Measurements from ENCODE around the gene ALOXE3. TPM values are rescaled to one million over a fixed set of nuclear protein-coding genes. Genes with fewer than 3 reads are reported as not detected.
"Not testable (repeated sequence)": the region's sequence is repeated elsewhere in the genome, so short reads cannot be mapped to it uniquely, and the experiment has no call there.

Gene ALOXE3
- polyA plus RNA-seq, 3 donors from 2014 or later = not detected

DNA sequence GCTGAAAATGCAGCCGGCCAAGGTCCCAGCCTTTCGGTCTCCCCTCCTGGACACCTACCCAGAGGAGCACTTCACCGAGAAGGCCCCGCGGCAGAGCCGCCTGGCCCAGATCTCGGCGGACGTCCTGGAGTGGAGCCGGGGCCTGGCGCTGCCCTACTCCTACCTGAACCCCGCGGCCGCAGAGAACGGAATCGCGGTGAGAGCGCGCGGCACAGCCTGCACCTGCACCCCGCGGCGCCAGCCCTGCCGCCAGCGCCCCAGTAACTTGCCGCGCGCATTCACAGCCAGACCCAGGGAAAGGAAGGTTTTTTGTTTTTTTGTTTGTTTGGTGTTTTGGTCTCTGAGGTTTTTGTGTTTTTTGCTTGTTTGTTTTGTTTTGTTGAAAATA, 46.0 kb downstream of the ALOXE3 start:
- Mint-ChIP-seq H3K9me3 (peaks cover 0 to 2% (median 0%) of the 10 kb centered on the region in 6 donors), H3K4me3 (peak overlapping the region; percentile 42 to 72 (median 65)), H3K4me1 (peaks cover 17 to 22% of the 10 kb centered on the region in 2 donors), H3K27me3 (ENCODE audit: low read depth in 3 of 3) (peaks cover 12 to 35% (median 24%) of the 10 kb centered on the region in 3 donors), H3K36me3 (no peaks in the 10 kb centered on the region), H3K27ac (peak overlapping the region in 2 of 6 donors; percentile 33 to 86)
- DNase-seq = no peak

DNA sequence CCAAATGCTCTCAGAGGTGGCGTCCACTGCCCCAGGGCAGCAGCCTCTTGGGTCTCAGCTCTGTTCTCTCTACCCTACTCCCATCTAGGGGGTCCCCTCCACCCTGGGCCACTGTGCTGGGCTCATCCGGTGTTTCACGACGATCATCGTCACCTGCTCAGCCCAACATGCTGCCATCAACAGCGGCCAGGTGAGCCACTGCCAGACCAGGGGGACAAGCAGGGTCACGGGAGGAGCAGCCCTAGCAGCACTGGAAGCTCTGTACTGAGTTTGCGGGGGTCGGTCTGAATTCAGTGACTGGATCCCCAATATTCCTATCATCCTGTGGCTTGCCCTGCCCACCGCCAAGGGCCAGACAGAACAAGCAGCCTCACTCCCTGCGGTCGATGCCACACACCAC, 46.8 kb downstream of the ALOXE3 start:
- DNase-seq = no peak
- Mint-ChIP-seq H3K4me3 (no peak overlapping the region), H3K4me1 (peaks cover 17 to 22% of the 10 kb centered on the region in 2 donors), H3K36me3 (no peaks in the 10 kb centered on the region), H3K27me3 (ENCODE audit: low read depth in 3 of 3) (peaks cover 12 to 35% (median 23%) of the 10 kb centered on the region in 3 donors), H3K27ac (no peak overlapping the region), H3K9me3 (peaks cover 0 to 2% (median 0%) of the 10 kb centered on the region in 6 donors)

DNA sequence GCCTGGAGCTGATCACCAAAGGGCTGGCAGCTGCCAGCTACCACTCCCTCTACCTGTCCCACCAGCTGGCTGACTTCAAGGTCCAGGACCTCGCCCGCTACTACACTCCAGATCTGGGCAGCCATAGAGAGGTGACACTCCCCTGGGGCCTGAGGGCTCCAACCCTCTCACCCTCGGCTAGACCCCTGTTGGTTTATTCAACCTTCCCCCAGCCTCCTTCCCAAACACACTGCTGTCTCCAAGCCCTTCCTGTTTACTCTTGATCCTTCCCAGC, 48.8 kb downstream of the ALOXE3 start:
- no peak for DNase-seq
- Mint-ChIP-seq H3K9me3 (peaks cover 0 to 2% (median 0%) of the 10 kb centered on the region in 6 donors), H3K4me3 (no peak overlapping the region), H3K27ac (no peak overlapping the region), H3K4me1 (peaks cover 15 to 22% of the 10 kb centered on the region in 2 donors), H3K27me3 (ENCODE audit: low read depth in 3 of 3) (peaks cover 10 to 37% (median 22%) of the 10 kb centered on the region in 3 donors), H3K36me3 (no peaks in the 10 kb centered on the region)

DNA sequence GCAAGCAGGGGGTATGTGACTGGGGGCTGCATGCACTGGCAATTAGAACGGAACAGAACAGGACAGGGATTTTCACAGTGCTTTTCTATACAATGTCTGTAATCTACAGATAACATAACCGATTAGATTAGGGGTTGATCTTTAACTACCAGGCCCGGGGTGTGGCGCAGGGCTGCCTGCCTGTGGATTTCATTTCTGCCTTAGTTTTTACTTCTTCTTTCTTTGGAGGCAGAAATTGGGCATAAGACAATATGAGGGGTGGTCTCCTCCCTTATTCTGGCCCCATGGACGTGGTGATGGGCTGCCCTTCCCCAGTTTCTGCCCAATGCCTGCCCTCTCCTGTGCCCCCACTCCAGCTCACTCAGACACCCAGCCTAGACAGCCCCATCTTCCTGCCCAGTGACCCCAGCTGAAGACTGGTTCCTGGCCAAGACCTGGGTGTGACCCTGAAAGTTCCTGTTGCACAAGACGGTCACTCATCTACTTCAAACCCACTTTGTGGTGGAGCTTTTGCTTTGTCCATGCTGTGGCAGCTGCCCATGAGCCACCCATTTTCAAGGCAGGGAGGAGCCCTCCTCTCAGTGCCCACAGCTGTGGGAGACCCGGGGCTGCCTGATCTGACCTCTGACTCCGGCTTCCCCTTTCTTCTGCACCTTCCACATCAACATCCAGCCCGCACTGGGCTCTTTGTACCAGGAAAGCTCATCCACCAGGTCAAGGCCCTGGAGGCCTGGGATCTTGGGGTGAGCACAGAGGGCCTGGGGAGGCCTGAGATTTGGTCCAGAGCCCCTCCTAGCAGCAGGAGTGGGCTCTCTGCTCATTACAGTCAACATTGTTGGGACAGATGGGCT, 49.4 kb downstream of the ALOXE3 start:
- Mint-ChIP-seq H3K9me3 (peaks cover 0 to 2% (median 0%) of the 10 kb centered on the region in 6 donors), H3K27ac (no peak overlapping the region), H3K27me3 (ENCODE audit: low read depth in 3 of 3) (peaks cover 10 to 33% (median 18%) of the 10 kb centered on the region in 3 donors), H3K4me1 (peaks cover 14 to 18% of the 10 kb centered on the region in 2 donors), H3K4me3 (no peak overlapping the region), H3K36me3 (no peaks in the 10 kb centered on the region)
- DNase-seq = no peak

DNA sequence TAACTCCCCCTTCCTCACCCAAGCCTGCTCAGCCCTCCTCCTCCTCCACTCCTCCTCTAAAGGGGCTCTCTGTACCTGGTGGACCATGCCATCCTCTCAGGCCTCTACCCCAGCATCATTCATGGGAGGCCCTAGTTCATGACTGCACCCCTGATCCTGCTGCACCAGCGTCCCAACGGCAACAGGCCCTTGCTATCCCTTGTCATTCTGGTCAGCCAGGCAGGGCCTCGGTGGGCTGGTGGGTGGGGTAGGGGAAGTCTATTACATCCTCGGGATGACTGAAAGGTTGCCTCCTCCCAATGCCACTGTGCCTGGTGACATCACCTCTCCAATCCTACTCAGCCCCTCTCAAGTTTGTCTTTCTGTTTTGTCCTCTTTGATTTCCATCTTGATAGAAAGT, 50.5 kb downstream of the ALOXE3 start:
- Mint-ChIP-seq H3K4me3 (no peak overlapping the region), H3K4me1 (peaks cover 4 to 6% of the 10 kb centered on the region in 2 donors), H3K27ac (no peak overlapping the region), H3K27me3 (ENCODE audit: low read depth in 3 of 3) (peaks cover 11 to 32% (median 15%) of the 10 kb centered on the region in 3 donors), H3K36me3 (no peaks in the 10 kb centered on the region), H3K9me3 (peaks cover 0 to 2% (median 0%) of the 10 kb centered on the region in 6 donors)
- no peak for DNase-seq

DNA sequence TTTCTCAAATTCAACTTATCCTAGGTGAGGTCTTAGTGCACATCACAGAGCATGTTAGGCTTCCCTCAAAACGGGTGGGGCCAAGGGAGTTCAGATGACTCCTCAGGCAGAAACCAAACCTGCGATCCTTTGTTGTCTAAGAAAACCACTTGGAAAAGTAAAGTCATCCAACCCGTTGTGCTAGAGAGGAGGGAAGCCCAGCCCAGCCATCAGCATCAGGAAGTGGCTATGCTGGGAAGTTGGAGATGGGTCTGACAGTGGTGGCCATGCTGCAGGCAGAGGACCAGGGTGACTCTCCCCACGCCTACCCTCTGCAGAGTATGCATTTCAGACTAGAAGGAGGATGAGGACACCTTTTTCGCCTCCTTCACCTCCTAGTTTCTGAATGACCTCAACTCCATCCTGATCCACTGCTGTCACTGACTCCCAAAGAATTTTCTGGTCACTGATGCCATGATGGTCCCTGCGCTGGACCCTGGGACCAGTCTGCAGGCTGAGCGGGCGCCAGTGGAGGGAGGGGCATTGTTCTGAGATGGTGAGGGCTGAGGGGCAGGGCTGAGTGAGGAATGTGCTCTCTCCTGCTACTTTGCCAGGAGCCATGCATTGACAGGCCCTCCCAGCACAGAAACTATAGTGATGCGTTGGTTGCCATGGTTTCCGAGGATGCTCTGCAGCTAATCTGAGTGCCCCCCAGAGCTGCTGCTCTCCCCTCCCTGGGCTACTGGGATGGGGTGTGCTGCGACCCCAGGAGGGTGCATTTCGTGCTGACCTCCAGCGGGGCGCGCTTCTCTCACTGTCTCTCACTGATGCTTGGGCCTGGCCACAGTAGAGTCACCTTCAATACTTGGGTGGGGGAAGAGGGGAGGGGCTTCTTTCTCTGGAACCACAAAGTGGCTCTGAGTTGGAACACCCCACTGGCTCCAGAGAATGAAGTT, 51.2 kb downstream of the ALOXE3 start:
- H3K4me1 Mint-ChIP-seq = no peaks in the 10 kb centered on the region
- no peak overlapping the region for H3K27ac Mint-ChIP-seq
- no peak for DNase-seq
- H3K9me3 Mint-ChIP-seq = peaks cover 0 to 2% (median 0%) of the 10 kb centered on the region in 6 donors
- peaks cover 10 to 30% (median 15%) of the 10 kb centered on the region in 3 donors for H3K27me3 Mint-ChIP-seq (ENCODE audit: low read depth in 3 of 3)
- H3K4me3 Mint-ChIP-seq = no peak overlapping the region
- H3K36me3 Mint-ChIP-seq = no peaks in the 10 kb centered on the region

DNA sequence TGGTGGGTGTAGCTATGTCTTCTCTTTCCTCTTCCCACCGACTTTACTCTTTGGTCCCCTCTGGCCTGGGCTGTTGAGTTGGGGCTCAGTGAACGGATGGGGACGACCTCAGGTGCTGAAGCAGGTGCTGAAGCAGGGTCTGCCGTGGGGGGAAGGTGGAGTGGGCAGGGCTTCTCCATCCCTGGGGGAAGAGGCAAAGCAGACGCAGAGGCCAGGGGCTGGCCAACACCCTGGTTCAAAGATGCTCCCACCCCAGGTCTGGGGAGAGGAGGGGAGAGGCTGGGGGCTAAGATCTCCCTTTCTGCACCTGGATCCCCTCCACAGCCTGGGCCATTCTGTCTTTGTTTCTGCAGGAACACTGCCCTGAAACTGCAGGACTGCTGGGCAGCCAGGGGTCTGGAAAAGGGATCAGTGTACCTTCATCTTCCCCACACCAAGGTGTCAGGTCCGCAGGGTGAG, 53.7 kb downstream of the ALOXE3 start:
- H3K4me1 Mint-ChIP-seq = no peaks in the 10 kb centered on the region
- H3K4me3 Mint-ChIP-seq = no peak overlapping the region
- no peak overlapping the region for H3K27ac Mint-ChIP-seq
- H3K36me3 Mint-ChIP-seq = no peaks in the 10 kb centered on the region
- DNase-seq = no peak
- H3K27me3 Mint-ChIP-seq (ENCODE audit: low read depth in 3 of 3) = peaks cover 16 to 25% (median 19%) of the 10 kb centered on the region in 3 donors
- H3K9me3 Mint-ChIP-seq = no peaks in the 10 kb centered on the region

DNA sequence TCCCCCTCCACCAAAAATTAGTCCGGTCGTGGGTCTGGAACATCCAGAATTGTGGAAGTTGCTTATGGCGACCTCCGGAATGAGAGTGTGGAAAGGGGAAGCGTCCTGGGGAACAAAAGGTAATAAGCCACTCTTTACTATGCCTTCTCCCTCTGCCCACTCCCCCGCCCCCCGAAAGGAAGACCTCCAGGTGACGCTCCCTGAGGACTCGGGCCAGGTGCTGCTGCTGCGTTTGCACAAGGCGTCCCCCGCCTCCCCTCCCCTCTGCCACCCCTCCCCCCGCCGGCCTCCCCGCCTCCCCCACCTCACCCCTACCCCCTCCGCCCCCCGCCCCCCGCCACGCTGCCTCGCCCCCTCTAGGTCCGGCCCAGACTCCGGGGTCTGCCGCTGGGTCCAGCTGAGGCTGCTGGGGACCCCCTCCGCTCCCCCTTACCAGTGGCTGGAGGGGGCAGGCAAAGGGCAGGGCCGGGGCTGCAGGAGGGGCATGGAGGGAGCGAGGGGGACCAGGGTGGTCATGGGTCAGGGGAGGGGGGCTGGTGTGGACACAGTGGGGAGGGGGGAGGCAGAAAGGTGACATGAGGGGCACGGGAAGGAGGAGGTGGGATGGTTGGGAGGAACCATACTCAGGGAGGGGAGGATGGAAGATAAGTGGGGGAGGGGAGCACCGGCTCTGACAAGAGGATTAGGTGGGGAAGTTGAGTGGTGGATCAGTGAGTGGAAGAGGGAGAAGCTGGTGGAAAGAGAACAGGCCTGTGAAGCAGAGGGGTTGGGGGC, 54.4 kb downstream of the ALOXE3 start:
- no peak for DNase-seq
- H3K27me3 Mint-ChIP-seq (ENCODE audit: low read depth in 3 of 3) = peaks cover 19 to 26% (median 19%) of the 10 kb centered on the region in 3 donors
- H3K9me3 Mint-ChIP-seq = no peaks in the 10 kb centered on the region
- no peaks in the 10 kb centered on the region for H3K36me3 Mint-ChIP-seq
- H3K27ac Mint-ChIP-seq = no peak overlapping the region
- no peaks in the 10 kb centered on the region for H3K4me1 Mint-ChIP-seq
- no peak overlapping the region for H3K4me3 Mint-ChIP-seq

DNA sequence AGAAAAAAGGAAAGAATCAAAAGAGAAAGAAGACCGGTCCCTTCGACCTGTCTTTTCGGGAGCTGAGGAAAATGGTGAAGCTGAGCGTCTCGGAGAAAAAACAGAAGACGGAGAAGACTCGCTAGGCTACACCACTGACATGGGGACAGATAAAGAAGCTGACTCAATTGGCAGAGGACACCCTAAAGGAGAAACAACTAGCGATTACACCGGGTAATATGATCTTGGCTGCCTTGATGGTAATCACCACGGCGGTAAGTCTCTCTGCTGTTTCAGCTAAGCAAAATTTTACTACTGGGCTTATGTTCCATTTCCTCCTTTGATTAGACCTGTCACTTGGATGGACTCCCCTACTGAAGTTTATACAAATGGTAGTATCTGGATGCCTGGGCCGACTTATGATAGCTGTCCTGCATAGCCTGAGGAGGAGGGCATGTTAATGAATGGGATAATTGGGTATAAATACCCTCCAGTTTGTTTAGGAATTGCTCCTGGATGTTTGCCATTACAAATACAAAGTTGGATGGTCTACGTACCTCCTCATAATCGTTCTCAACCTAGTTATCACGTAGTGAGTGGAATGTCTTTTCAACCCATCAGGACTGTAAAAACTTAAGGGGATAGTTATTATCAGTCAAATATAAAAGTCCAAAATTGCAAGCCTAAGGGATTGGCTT, 55.4 kb downstream of the ALOXE3 start:
- Mint-ChIP-seq H3K27me3 (ENCODE audit: low read depth in 3 of 3) (peaks cover 16 to 27% (median 19%) of the 10 kb centered on the region in 3 donors), H3K9me3 (no peaks in the 10 kb centered on the region), H3K4me3 (no peak overlapping the region), H3K27ac (no peak overlapping the region), H3K36me3 (no peaks in the 10 kb centered on the region), H3K4me1 (peaks cover 0 to under 1% of the 10 kb centered on the region in 2 donors)
- DNase-seq = no peak

DNA sequence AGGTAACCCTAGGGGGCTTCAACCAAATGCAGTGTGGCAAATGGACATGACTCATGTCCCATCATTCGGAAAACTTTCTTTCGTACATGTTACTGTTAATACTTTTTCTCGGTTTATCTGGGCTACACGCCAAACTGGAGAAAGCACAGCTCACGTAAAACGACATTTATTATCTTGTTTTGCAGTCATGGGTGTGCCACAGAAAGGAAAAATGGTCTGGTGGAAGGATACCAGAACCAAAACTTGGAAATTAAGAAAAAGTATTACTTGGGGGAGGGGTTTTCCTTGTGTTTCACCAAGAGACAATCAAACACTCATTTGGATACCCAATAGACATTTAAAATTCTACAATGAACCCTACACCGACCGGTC, 55.9 kb downstream of the ALOXE3 start:
- H3K36me3 Mint-ChIP-seq = no peaks in the 10 kb centered on the region
- no peak for DNase-seq
- peaks cover 3 to 6% of the 10 kb centered on the region in 2 donors for H3K4me1 Mint-ChIP-seq
- H3K9me3 Mint-ChIP-seq = no peaks in the 10 kb centered on the region
- H3K27ac Mint-ChIP-seq = no peak overlapping the region
- H3K27me3 Mint-ChIP-seq (ENCODE audit: low read depth in 3 of 3) = peaks cover 14 to 30% (median 19%) of the 10 kb centered on the region in 3 donors
- no peak overlapping the region for H3K4me3 Mint-ChIP-seq

DNA sequence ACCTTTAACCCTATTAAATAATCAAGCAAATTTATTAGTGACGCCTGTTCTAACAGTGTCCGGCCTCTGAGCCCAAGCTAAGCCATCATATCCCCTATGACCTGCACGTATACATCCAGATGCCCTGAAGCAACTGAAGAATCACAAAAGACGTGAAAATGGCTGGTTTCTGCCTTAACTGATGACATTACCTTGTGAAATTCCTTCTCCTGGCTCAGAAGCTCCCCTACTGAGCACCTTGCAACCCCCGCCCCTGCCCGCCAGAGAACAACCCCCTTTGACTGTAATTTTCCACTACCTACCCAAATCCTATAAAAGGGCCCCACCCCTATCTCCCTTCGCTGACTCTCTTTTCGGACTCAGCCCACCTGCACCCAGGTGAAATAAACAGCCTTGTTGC, 56.5 kb downstream of the ALOXE3 start:
- Mint-ChIP-seq H3K4me1 (peaks cover 8 to 11% of the 10 kb centered on the region in 2 donors), H3K27me3 (ENCODE audit: low read depth in 3 of 3) (peaks cover 14 to 30% (median 19%) of the 10 kb centered on the region in 3 donors)
- not testable (repeated sequence) for H3K27ac Mint-ChIP-seq, DNase-seq, H3K4me3 Mint-ChIP-seq, H3K36me3 Mint-ChIP-seq, H3K9me3 Mint-ChIP-seq

DNA sequence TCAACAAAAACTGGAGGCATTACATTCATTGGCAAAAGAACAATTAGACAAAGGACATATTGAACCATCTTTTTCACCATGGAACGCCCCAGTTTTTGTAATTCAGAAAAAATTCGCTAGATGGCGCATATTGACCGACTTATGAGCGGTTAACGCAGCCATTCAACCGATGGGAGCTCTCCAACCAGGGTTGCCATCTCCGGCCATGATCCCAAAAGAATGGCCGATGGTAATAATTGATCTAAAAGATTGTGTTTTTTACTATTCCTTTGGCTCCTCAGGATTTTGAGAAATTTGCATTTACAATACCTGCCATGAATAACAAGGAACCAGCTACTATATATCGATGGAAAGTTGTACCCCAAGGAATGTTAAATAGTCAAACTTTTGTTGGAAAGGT, 58.0 kb downstream of the ALOXE3 start:
- DNase-seq = peak; percentile 62 to 71 (median 66)
- no peaks in the 10 kb centered on the region for H3K36me3 Mint-ChIP-seq
- H3K27me3 Mint-ChIP-seq (ENCODE audit: low read depth in 3 of 3) = peaks cover 11 to 30% (median 20%) of the 10 kb centered on the region in 3 donors
- no peak overlapping the region for H3K27ac Mint-ChIP-seq
- peaks cover 24 to 27% of the 10 kb centered on the region in 2 donors for H3K4me1 Mint-ChIP-seq
- no peaks in the 10 kb centered on the region for H3K9me3 Mint-ChIP-seq
- H3K4me3 Mint-ChIP-seq = no peak overlapping the region

DNA sequence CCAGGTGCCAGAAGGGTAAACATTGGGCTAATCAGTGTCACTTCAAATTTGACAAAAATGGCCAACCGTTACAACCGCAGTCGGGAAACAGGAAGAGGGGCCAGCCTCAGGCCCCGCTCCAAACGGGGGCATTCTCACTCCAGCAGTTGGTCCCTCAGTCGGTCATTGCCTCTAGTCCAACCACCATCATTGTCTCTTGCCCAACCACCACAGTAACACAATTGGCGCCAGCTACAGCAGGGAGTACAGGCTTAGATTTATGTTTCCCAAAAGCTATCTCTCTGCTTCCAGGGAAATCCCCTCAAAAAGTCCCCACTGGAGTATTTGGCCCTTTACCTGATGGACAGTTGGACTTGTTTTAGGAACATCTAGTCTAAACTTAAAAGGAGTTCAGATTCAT, 59.2 kb downstream of the ALOXE3 start:
- Mint-ChIP-seq H3K4me1 (peaks cover 30 to 35% of the 10 kb centered on the region in 2 donors), H3K27me3 (ENCODE audit: low read depth in 3 of 3) (peaks cover 11 to 30% (median 20%) of the 10 kb centered on the region in 3 donors), H3K4me3 (no peak overlapping the region), H3K27ac (no peak overlapping the region), H3K36me3 (no peaks in the 10 kb centered on the region), H3K9me3 (no peaks in the 10 kb centered on the region)
- DNase-seq = no peak

Measured in immature natural killer cell (primary cell).